GM19468 (cell line): ENCODE measurements around the gene DOCK11.
A peak's percentile ranks its signal among the peaks of the same experiment; 100 is the strongest.
"Not testable (repeated sequence)": the region's sequence is repeated elsewhere in the genome, so short reads cannot be mapped to it uniquely, and the experiment has no call there.

Experiments used
- ATAC-seq: cut with Tn5 transposase; IDR thresholded peaks from one replicate; pipeline ENCODE4 v1.9.1; 2021; ENCODE audit warnings: mild to moderate bottlenecking, moderate library complexity, moderate number of reproducible peaks; ENCODE audit not compliant: unreplicated experiment; ENCODE audit errors: extremely low read depth

The DOCK11 gene

DNA sequence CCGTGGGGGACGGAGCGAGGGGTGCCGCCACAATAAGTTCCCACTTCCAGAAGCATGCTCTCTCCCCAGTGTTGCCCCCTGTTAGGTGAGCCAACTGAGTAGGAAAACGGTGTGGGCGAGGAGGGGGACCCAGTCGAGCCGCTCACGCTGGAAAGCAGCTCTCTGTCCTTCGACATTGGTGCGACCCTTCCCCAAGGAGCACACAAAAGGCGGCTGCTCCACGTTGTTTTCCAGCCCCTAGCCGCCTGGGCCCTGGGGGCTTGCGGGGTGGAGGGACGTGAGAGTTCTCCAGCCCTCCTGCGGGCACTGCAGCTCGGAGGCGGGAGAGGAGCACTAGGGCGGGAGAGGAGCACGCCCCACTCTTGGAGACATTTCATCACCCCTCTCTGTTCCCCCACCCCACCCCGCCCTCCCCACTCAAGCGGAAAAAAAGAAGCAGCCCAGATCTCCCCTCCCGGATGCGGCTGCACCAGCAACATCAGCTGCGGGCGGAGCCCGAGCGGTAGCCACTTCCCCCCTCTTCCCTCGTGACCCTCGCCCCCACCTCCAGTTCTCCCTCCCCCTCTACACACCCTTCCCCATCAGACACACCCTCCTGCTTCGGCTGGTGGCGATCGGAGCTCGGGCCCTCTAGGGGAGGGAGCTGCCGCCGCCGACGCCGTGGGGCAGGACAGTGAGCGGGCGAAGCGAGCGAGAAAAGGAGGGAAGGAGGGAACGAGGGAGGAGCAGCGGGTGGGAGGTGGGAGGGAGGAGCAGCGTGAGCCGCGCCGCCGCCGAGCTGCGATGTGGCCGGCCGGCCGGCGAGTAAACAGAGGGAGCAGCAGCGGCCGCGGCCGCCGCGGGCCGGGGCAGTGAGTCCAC is at the start of gene DOCK11:
Gene DOCK11 (plus strand): TSS at position 755 of the 861 bp plus-strand sequence. CDS start 157 bp downstream, outside the sequence.
- ATAC-seq = no peak

DNA sequence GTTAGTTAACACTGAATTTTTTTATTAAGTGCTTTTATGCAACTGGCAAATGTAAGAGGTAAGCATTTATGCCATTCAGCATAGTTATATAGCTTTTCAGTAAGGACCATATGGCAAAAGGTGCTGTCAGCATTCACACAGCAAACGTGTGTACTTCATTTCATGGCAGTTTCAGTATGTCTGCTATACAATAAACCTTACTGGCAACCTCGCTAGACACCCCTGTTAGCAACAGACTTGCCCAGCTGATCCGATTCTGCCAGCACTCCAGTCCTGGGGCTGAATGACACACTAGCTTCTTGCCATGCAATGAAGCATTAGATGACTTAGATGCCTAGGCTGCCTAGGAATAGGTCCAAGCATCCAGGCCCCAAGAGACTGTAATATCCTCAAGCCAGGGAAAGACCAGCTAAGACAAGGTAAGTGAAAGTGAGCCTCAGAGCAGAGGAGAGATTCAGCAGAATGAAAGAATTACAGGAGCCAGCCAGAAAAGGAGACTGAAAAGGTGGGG is 47.3 kb upstream of the DOCK11 start:
- no peak for ATAC-seq

DNA sequence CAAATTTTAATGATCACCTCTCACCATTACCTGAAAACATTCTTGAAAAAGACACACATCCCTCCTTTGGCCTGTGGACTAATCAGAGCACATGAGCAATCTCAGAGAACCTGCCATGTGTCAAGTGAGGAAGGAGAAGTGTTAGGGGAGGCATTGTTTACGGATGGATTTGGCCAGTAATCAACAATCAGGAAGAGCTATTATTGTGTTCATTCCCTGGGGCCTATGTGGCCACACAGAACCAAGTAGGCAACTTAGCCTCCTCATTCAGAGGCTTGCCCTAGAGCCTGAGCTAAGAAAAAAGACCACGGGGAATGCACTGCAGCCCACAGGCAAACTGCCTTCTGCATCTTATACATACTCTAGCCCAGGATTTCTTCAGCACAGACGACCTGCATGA is 40.6 kb upstream of the DOCK11 start:
- ATAC-seq = no peak

DNA sequence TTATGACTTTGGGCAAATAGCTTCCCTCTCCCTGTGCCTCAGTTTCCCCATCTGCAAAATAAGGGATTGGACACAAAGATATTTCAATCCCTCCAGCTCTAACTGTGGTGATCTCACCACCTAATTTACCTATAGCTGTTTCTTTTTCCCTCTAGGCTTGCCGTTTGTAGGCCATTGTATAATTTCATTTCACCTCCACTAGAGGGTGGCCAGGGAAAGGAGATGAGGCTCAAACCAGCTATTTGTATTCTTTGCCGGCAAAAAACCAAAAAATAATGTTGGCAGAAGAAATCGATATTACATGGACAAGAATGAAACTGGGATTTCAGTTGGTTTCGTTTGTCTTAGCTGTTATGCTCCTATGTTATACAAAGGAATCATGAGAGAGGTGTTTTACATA is 36.1 kb upstream of the DOCK11 start:
- ATAC-seq = peak; percentile 39

DNA sequence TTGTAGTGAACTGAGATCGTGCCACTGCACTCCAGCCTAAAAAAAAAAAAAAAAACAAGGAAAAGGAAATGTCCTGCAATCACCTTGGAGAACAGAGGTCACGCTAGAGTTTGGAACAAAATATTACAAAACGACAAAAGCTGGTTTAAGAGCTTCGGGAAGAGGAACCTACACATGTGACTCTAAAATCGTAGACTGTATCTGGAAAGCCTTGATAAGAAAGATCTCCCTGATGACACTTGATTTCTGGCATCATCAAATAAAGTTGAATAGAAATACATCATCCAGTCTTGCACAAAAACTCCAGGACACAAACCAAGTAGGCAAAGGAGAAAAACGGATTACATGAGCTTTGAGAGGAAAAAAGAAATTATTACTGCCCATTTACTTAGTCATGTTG is 31.1 kb upstream of the DOCK11 start:
- no peak for ATAC-seq

DNA sequence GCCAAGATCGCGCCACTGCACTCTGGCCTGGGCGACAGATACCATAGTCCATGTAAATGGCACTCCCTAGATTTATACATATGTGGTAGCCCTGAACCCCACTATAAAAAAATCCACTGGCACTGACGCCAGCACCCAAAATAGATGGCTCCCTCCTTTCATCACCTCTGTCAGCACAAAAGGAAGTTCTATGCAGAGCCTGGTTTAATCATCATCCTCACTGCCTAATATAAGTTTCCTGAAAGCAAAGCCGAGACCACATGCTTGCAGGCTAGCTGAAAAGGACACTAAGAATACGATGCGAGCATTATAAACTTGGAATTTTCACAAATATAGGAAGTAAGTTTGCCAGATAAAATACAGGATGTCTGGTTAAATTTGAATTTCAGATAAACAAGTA is 27.5 kb upstream of the DOCK11 start:
- no peak for ATAC-seq

DNA sequence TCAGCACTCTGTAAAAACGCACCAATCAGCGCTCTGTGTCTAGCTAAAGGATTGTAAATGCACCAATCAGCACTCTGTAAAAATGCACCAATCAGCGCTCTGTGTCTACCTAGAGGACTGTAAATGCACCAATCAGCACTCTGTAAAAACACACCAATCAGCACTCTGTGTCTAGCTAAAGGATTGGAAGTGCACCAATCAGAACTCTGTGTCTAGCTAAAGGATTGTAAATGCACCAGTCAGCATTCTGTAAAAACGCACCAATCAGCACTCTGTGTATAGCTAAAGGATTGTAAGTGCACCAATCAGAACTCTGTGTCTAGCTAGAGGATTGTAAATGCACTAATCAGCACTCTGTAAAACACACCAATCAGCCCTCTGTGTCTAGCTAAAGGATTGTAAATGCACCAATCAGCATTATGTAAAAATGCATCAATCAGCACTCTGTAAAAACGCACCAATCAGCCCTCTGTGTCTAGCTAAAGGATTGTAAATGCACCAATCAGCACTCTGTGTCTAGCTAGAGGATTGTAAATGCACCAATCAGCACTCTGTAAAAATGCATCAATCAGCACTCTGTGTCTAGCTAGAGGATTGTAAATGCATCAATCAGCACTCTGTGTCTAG is 24.8 kb upstream of the DOCK11 start:
- ATAC-seq = not testable (repeated sequence)

DNA sequence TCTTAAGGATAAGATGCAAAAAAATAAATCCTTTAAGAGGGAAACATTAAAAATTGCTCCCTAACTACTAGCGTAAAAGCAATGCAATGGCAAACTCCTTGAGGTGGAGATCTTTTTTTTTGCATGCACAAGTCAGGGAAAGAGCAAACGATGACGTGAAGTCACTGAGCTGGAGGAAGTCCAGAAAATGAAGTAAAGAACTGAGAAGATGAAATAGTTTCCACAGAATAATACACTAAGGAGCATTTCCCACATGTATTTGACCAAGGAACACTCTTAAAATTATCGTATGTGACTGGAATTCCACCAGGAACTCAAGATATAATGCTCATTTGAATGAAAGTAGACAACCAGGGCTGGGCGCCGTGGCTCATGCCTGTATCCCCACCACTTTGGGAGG is 21.0 kb upstream of the DOCK11 start:
- ATAC-seq = no peak

DNA sequence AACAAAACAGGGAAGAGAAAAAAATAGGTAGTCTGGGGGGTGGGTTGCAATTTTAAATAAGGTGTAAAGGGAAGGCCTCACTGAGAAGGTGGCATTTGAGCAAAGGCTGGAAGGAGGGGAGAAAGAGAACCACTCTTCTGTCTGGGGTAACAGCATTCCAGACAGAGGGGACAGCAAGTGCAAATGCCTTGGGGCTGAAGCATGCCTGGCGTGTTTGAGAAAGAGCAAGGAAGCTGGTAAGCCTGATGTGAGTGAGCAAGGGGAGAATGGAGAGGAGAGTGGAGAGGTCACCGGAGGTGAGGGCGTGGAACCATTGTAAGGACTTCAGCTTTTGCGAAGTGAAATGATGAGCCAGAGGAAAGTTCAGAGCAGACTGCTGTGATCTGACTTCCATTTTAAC is 19.7 kb upstream of the DOCK11 start:
- ATAC-seq = no peak

DNA sequence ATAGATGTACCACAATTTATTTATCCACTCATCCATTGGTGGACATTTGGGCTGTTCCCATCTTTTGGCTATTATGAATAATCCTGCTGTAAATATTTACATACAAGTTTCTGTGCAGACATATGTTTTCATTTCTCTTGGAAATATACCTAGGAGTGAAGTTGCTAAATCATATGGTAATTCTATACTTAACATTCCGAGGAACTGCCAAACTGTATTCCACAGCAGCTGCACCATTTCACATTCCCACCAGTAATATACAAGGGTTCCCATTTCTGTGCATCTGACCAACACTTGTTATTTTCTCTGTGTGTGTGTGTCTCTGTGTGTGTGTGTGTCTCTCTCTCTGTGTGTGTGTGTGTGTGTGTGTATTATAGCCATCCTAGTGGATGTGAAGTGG is 15.4 kb upstream of the DOCK11 start:
- ATAC-seq = no peak

DNA sequence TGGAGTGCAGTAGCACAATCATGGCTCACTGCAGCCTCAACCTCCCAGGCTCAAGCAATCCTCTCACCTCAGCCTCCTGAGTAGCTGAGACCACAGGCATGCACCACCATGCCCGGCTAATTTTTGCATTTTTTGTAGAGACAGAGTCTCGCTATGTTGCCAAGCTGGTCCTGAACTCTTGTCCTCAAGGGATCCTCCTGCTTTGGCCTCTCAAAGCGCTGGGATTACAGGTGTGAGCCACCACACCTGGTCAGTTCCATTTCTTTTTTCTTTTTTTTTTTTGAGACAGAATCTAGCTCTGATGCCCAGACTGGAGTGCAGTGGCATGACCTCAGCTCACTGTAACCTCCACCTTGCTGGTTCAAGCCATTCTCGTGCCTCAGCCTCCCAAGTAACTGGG is 13.2 kb upstream of the DOCK11 start:
- ATAC-seq = not testable (repeated sequence)

DNA sequence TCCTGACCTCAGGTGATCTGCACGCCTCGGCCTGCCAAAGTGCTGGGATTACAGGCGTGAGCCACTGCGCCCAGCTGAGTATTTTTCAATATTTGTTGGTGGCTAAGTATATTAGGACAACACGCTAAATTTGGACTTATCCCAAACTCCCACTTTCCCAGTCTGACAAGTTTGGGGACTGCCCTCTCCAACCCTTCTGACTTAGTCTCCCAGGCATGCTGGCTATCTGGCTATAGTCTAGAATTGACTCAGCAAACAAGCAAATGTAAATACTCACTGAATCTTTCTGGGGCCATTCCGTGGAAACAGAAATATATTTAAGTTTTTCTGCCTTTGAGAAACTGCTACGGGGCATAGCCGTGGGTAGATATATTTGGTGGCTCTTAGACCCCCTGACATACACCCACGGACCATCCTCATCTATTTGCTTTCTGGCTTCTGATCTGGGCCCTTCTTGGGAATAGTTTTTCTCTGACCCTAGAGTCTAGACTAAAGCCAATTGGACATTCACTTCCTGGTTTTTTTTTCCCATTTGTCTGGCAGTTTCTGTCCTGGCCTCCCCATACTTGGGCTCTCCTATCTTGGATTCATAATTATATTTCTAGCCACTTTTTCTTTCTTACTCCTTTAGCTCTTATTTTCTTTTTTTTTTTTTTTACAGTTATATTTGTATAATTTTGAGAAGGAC is 11.3 kb upstream of the DOCK11 start:
- ATAC-seq = no peak

DNA sequence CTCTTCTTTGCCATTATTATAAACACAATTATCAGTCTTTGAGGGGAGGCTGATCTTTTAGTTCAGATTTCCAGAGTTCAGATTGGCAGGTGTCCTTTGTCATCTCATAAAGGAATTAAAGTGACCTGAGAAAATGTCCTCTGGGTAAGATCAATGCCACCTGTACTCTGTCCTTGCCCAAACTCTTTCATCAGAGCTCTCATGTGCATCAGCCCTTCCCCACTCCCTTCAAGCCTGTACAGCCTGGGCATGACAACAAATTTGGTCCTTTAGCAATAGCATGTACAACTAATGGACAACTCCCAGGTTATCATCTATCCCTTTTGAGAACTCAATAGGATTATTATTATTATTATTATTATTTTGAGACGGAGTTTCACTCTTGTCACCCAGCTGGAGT is 8.9 kb upstream of the DOCK11 start:
- ATAC-seq = not testable (repeated sequence)

DNA sequence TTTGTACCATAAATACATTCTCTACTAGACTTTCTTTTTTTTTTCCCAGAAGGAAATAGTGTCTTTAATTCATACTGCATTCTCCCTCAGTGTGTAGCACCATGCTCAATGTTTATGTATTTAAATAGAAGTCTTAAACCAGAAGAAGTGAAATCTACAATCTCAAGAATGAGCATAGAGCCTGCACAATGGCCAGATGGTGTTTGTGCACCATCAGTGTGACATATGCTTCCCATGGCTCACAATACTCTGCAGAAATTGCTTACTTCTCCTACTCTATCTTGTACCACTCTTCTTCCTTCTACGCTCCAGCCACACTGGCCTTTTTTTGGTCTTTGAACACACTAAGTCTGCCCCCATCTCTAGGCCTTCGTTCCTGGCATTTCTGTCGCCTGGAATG is 2.6 kb upstream of the DOCK11 start:
- ATAC-seq = no peak

DNA sequence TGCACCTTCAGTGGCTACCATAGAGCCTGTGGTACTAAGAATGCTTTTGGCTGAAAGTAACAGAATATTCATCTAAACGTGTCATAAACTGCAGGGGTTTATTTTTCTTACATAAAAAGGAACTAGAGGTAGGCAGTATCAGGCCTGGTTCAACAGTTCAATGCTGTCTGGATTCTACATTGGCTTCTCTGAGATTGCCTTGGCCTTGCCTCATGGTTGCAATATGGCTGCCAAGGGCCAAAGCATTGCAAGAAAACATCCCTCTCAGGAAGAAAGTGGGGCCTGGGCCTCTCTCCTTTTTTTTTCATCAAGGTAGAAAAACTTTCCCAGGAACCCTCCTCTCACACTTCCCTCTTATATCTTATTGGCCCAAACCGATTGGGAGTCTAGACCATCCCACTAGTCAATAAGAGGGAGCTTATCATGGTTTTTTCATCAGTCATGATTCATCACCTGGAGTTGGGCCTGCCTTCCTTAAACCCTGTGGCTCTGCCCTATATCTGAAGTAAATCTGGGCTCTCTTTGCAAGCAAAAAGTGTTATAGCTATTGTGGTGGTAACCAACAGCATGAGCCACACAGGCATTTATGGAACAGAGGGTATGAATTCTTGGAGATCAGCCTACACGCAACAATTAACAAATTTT is 1.8 kb upstream of the DOCK11 start:
- ATAC-seq = no peak

DNA sequence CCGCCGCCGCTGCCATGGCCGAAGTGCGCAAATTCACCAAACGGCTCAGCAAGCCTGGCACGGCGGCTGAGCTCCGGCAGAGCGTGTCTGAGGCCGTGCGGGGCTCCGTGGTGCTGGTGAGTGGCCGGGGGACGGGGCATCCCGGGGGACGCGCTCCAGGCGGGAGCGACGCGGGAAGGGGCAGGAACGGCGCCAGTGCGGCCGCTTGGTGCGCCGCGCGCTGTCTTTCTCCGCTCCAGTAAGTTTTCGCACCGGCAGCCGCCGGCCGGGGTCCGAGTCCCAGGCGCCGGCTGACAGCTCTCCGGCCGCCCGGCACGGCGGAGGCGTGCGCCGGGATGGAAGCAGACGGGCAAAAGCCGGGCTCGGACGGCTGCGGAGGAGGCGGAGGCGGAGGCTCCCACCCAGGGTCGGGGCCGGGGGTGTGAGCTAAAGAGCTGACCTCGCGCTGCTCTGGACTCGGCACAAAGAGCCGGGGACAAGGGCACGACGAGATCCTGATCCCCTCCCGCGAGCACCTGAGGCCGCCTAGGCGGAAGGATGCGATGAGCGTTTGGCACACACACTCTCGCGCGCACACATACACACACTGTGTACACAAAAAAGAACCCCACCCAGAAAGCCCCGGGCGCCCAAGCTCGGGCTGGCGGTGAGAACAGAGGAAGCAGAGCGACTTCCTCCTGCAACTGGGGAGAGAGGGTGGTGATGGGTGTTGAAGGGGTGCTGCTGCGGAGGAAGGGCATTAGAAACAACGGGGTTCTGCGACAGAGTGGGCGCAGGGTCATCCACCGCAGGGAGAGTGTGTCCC is 545 bp downstream of the DOCK11 start:
- ATAC-seq = peak; percentile 17

DNA sequence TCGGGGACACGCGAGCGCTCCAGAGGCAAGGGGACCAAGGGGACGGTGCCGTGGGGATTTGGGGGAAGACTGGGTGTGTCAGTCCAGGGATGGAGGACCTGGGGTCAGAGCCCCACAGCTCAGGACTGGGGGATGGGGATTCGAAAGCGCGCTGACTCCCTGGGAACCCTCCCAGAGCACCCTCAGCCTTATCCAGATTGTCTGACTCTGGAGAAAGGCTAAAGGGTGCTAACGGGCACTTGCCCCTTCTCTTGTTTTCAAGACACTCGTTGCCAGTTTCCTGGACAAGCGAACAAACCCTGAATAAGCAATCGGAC is 1.1 kb downstream of the DOCK11 start:
- ATAC-seq = no peak

DNA sequence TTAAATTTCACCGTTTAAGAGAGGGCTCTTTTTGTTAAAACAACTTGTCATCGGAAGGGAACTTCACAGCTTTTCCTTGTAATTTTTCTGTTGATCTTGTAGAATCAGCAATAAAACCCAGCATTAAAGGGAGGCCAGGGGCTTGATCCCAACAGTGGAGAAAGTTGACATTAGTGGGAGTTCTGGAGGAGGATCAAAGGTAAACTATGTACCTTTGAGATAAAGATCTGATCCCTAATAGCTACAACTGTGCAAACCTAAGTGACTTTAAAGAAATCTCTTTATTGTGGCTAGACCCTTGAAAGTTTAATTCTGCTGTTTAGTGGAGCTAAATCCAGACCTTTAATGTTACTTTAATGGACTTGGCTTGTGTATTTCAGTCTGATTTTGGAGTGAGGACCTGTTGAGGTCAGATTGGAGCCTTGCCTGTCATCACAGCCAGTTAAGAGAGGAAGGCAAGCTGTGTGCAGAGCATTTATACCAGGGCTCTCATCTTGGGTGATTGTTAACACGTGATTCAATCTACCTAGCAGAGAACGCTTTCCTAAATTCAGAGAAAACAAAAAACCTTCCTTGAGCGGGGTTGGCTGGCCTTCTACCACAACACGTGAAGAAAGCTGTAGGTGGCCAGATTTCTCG is 1.7 kb downstream of the DOCK11 start:
- no peak for ATAC-seq

DNA sequence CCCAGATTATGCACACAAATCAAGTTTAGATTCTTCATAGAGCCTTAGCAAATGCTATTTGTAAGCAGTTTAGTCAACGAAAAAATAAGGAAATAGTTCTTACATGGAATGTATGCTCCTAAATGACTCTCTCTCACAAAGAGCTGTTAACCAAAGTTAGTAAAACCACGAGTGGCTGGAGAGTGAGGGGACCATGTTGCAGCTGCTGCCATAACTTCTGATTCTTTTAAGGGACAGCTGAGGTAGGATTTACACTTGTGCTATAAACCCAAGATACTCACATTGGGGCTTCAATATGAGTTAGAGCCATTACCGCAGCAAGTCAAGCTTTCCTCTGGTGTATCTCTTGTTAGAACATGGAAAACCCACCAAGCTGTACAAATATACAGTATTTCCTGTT is 2.7 kb downstream of the DOCK11 start:
- no peak for ATAC-seq
